CD4-positive, alpha-beta T cell (primary cell): Measurements from ENCODE around the gene RUFY3. TPM values are rescaled to one million over a fixed set of nuclear protein-coding genes. Genes with fewer than 3 reads are reported as not detected.

Source experiments
- ATAC-seq: fragments of 200-7000 bp; cut with Tn5 transposase; one replicate; pipeline ENCODE4 v1.10.0; 2022; ENCODE audit warnings: mild to moderate bottlenecking; ENCODE audit not compliant: poor library complexity
- CTCF ChIA-PET: fragments of 350-600 bp; sonication (Branson Sonifier 250); formaldehyde crosslinking; loops from one replicate; lab custom pipeline; 2021; ENCODE audit warnings: antibody characterized with exemption, inconsistent platforms; lab: Charles Lee
- POLR2A ChIA-PET: fragments of 350-600 bp; sonication (Branson Sonifier 250); formaldehyde crosslinking; loops from one replicate; lab custom pipeline; 2021; ENCODE audit warnings: antibody characterized with exemption, inconsistent platforms; lab: Charles Lee
- DNase-seq, 14 experiments: peaks; one replicate each; pipeline ENCODE4 v3.0.0-alpha.2; 2013 to 2020; ENCODE audit warnings: mixed read lengths in 2 of 14
- H3K27ac ChIP-seq, 2 donors: one replicate each; pipeline versions ENCODE4 v1.5.1 to v1.7.0; 2013; ENCODE audit warnings: low read length in 2 of 2, low read depth in 1 of 2, mild to moderate bottlenecking in 1 of 2
- H3K27me3 ChIP-seq, 2 experiments: 1 replicate in 1 of 2; 2 replicates in 1 of 2; pipeline versions ENCODE4 v1.6.1 to v1.7.0; 2013; ENCODE audit warnings: low read length in 2 of 2, control low read depth in 1 of 2, mild to moderate bottlenecking in 1 of 2, moderate library complexity in 1 of 2; ENCODE audit not compliant: insufficient read depth in 2 of 2, control insufficient read depth in 1 of 2
- H3K36me3 ChIP-seq: one replicate; pipeline ENCODE4 v1.6.1; 2013; ENCODE audit warnings: low read length, control low read depth; ENCODE audit not compliant: insufficient read depth
- H3K4me1 ChIP-seq: one replicate; pipeline ENCODE4 v1.6.1; 2013; ENCODE audit warnings: low read length, control low read depth; ENCODE audit not compliant: insufficient read depth
- H3K4me3 ChIP-seq: one replicate; pipeline ENCODE4 v1.5.1; 2013; ENCODE audit warnings: mild to moderate bottlenecking, low read length, moderate library complexity
- H3K9me3 ChIP-seq, 2 experiments: 1 replicate in 1 of 2; 2 replicates in 1 of 2; pipeline versions ENCODE4 v1.6.1 to v1.7.0; 2013; ENCODE audit warnings: low read length in 2 of 2, mild to moderate bottlenecking in 2 of 2, control low read depth in 1 of 2, moderate library complexity in 1 of 2; ENCODE audit not compliant: control insufficient read depth in 1 of 2, insufficient read depth in 1 of 2
- H3K27ac Mint-ChIP-seq: one replicate; pipeline ENCODE4 v1.8.0; 2020; ENCODE audit warnings: mixed read lengths
- H3K27me3 Mint-ChIP-seq: one replicate; pipeline ENCODE4 v1.8.0; 2021; ENCODE audit warnings: mixed read lengths
- H3K36me3 Mint-ChIP-seq: one replicate; pipeline ENCODE4 v1.8.0; 2021; ENCODE audit warnings: low read depth, mixed read lengths
- H3K4me1 Mint-ChIP-seq: one replicate; pipeline ENCODE4 v1.8.0; 2021; ENCODE audit warnings: low read depth, mixed read lengths
- H3K4me3 Mint-ChIP-seq: one replicate; pipeline ENCODE4 v1.8.0; 2020; ENCODE audit warnings: mild to moderate bottlenecking, mixed read lengths
- H3K9me3 Mint-ChIP-seq: one replicate; pipeline ENCODE4 v1.8.0; 2020; ENCODE audit warnings: mixed read lengths
- CTCF ChIP-seq: fragments of 200-600 bp; IDR thresholded peaks from one replicate; pipeline ENCODE4 v1.8.0; 2022; ENCODE audit warnings: antibody characterized with exemption, mild to moderate bottlenecking
- intact Hi-C, 2 experiments: fragments of 100-400 bp; cut with DNase I in 1 of 2; cut with micrococcal nuclease in 1 of 2; formaldehyde crosslinking; loops; one replicate each; pipeline versions ENCODE4 v1.15.1 to v1.9.0; 2023 to 2025; cut with DNase I, micrococcal nuclease
- total RNA-seq, 174 experiments: library from RNA in 2 of 174; stranded (reverse) in 2 of 174; gene quantifications; one replicate each; pipeline ENCODE4 v1.2.3 and lab custom pipeline; 2021 to 2026

The RUFY3 gene
- total RNA-seq, 2 experiments from 2014 or later, result 18.0 to 18.1 TPM

GRCh38 chr4:70836081-70836480 lies 114.3 kb downstream of the RUFY3 start:
- no peak for DNase-seq
- peaks cover 57% of the 10 kb centered on the region for H3K36me3 Mint-ChIP-seq

GRCh38 chr4:70838204-70838603 lies 116.4 kb downstream of the RUFY3 start:
- ATAC-seq (no peak), DNase-seq (no peak)
- Histone ChIP-seq H3K4me1 (peaks cover 35% of the 10 kb centered on the region), H3K27ac (peak overlapping the region in 1 of 2 donors; percentile 73), H3K4me3 (peak overlapping the region; percentile 73), H3K36me3 (peaks cover 23% of the 10 kb centered on the region), H3K9me3 (no peaks in the 10 kb centered on the region), H3K27me3 (no peaks in the 10 kb centered on the region)
- peak overlapping the region; percentile 93 for H3K27ac Mint-ChIP-seq
- H3K36me3 Mint-ChIP-seq, result peaks cover 36% of the 10 kb centered on the region
- CTCF ChIA-PET, result interaction anchor here (1.3 to 1.4 kb wide), 2 partner anchors 103 to 105 kb away, joined by 3 to 4 read pairs; no protein-coding TSS in a partner anchor
- no peaks in the 10 kb centered on the region for H3K9me3 Mint-ChIP-seq
- peak overlapping the region; percentile 100 for H3K4me3 Mint-ChIP-seq
- POLR2A ChIA-PET, result interaction anchor here (1.0 to 4.2 kb wide), 10 partner anchors 9 to 149 kb away, joined by 3 to 53 read pairs (median 10); partner anchors contain the start of genes MOB1B and UTP3
- H3K27me3 Mint-ChIP-seq, result no peaks in the 10 kb centered on the region
- intact Hi-C loops, result loop anchor here (2.0 to 10.0 kb wide), 6 partner anchors 101 to 169 kb away; partner anchors contain the start of genes DCK (in 1 of the 2) and UTP3 (in 1 of the 2)
- H3K4me1 Mint-ChIP-seq, result peaks cover 37% of the 10 kb centered on the region
- TF ChIP-seq CTCF, result no peak

More at GRCh38 chr4:70836081-70836480, 114.3 kb downstream of the RUFY3 start:
- Histone ChIP-seq H3K27me3 (no peaks in the 10 kb centered on the region), H3K27ac (no peak overlapping the region), H3K36me3 (peaks cover 42% of the 10 kb centered on the region), H3K4me1 (peaks cover 35% of the 10 kb centered on the region), H3K4me3 (no peak overlapping the region), H3K9me3 (no peaks in the 10 kb centered on the region)
- intact Hi-C loops, result loop anchor here (5.0 to 10.0 kb wide), 4 partner anchors 99 to 171 kb away; partner anchors contain the start of gene DCK (in 1 of the 2)
- Mint-ChIP-seq H3K27me3 (no peaks in the 10 kb centered on the region), H3K4me1 (peaks cover 39% of the 10 kb centered on the region), H3K4me3 (peak overlapping the region; percentile 100), H3K9me3 (no peaks in the 10 kb centered on the region), H3K27ac (no peak overlapping the region)
- ATAC-seq, result no peak
- TF ChIP-seq CTCF, result no peak
- ChIA-PET CTCF (interaction anchor here (1.7 kb wide), 1 partner anchor 130 kb away, joined by 6 read pairs; no protein-coding TSS in a partner anchor), POLR2A (interaction anchor here (1.1 to 4.2 kb wide), 3 partner anchors 66 to 131 kb away, joined by 4 to 53 read pairs (median 4); partner anchors contain the start of gene MOB1B)

GRCh38 chr4:70838666-70839588 lies 117.2 kb downstream of the RUFY3 start:
- no peaks in the 10 kb centered on the region for H3K27me3 Mint-ChIP-seq
- H3K4me3 Mint-ChIP-seq, result peak overlapping the region; percentile 100
- H3K9me3 Mint-ChIP-seq, result no peaks in the 10 kb centered on the region
- peaks cover 34% of the 10 kb centered on the region for H3K4me1 Mint-ChIP-seq
- H3K4me1 ChIP-seq, result peaks cover 35% of the 10 kb centered on the region
- peak overlapping the region; percentile 73 for H3K4me3 ChIP-seq
- ATAC-seq (peak; percentile 38), DNase-seq (peak; percentile 25 to 85 (median 54))
- ChIA-PET CTCF (interaction anchor here (0.8 to 1.6 kb wide), 5 partner anchors 63 to 242 kb away, joined by 3 to 7 read pairs (median 4); partner anchors contain the start of gene MOB1B), POLR2A (interaction anchor here (0.9 to 4.2 kb wide), 18 partner anchors 8 to 187 kb away, joined by 3 to 53 read pairs (median 6); partner anchors contain the start of genes DCK, MOB1B and UTP3)
- TF ChIP-seq CTCF, result no peak
- no peaks in the 10 kb centered on the region for H3K27me3 ChIP-seq
- H3K27ac ChIP-seq, result peak overlapping the region; percentile 69 to 73
- H3K36me3 Mint-ChIP-seq, result peaks cover 28% of the 10 kb centered on the region
- H3K9me3 ChIP-seq, result no peaks in the 10 kb centered on the region
- H3K36me3 ChIP-seq, result peaks cover 16% of the 10 kb centered on the region
- intact Hi-C loops, result loop anchor here (2.0 to 10.0 kb wide), 6 partner anchors 102 to 168 kb away; partner anchors contain the start of genes DCK (in 1 of the 2) and UTP3 (in 1 of the 2)
- H3K27ac Mint-ChIP-seq, result peak overlapping the region; percentile 93
